ENCODE measurements around the gene C7orf57.
"Not testable (repeated sequence)": the region's sequence is repeated elsewhere in the genome, so short reads cannot be mapped to it uniquely, and the experiment has no call there.

C7orf57 gene

GRCh38 chr7:48033922-48034321 lies 1.4 kb upstream of the C7orf57 start:
- DNase-seq (ENCODE audit: low spot score), result no peak
- FAIRE-seq, result no peak

GRCh38 chr7:48035967-48036478 lies 680 bp downstream of the C7orf57 start:
- no peak for FAIRE-seq
- no peak for DNase-seq (ENCODE audit: low spot score)

- no peak for FAIRE-seq
Measured at GRCh38 chr7:48038815-48039506, 3.6 kb downstream of the C7orf57 start.

GRCh38 chr7:48040944-48041652 lies 5.8 kb downstream of the C7orf57 start:
- FAIRE-seq, result no peak
- peak; percentile 26 for DNase-seq (ENCODE audit: low spot score)

More at GRCh38 chr7:48038815-48039506, 3.6 kb downstream of the C7orf57 start:
- no peak for DNase-seq (ENCODE audit: low spot score)

- FAIRE-seq (peak; percentile 60), DNase-seq (ENCODE audit: low spot score) (peak; percentile 43)
Measured at GRCh38 chr7:48041653-48041970, 6.3 kb downstream of the C7orf57 start.

- DNase-seq (ENCODE audit: low spot score), result no peak
- FAIRE-seq, result no peak
Measured at GRCh38 chr7:48042216-48042615, 6.9 kb downstream of the C7orf57 start.

- DNase-seq (ENCODE audit: low spot score) (no peak), FAIRE-seq (no peak)
Measured at GRCh38 chr7:48042636-48043035, 7.3 kb downstream of the C7orf57 start.

GRCh38 chr7:48045195-48045765 lies 9.9 kb downstream of the C7orf57 start:
- FAIRE-seq (no peak), DNase-seq (ENCODE audit: low spot score) (no peak)

GRCh38 chr7:48046458-48046857 lies 11.1 kb downstream of the C7orf57 start:
- FAIRE-seq, result no peak
- DNase-seq (ENCODE audit: low spot score), result no peak

GRCh38 chr7:48048113-48048512 lies 12.8 kb downstream of the C7orf57 start:
- no peak for FAIRE-seq
- no peak for DNase-seq (ENCODE audit: low spot score)

- no peak for DNase-seq (ENCODE audit: low spot score)
- FAIRE-seq, result no peak
Measured at GRCh38 chr7:48049850-48050249, 14.5 kb downstream of the C7orf57 start.

- peak; percentile 67 for DNase-seq (ENCODE audit: low spot score)
- FAIRE-seq, result no peak
Measured at GRCh38 chr7:48052748-48053147, 17.4 kb downstream of the C7orf57 start.

- DNase-seq (ENCODE audit: low spot score) (no peak), FAIRE-seq (no peak)
Measured at GRCh38 chr7:48053736-48054135, 18.4 kb downstream of the C7orf57 start.

- FAIRE-seq, result no peak
- DNase-seq (ENCODE audit: low spot score), result no peak
Measured at GRCh38 chr7:48058990-48059389, 23.6 kb downstream of the C7orf57 start.

GRCh38 chr7:48059706-48060105 lies 24.4 kb downstream of the C7orf57 start:
- FAIRE-seq, result no peak
- no peak for DNase-seq (ENCODE audit: low spot score)

- FAIRE-seq (no peak), DNase-seq (ENCODE audit: low spot score) (no peak)
Measured at GRCh38 chr7:48063985-48064384, 28.6 kb downstream of the C7orf57 start.

GRCh38 chr7:48067475-48067874 lies 32.1 kb downstream of the C7orf57 start:
- no peak for FAIRE-seq

GRCh38 chr7:48074204-48074654 lies 38.9 kb downstream of the C7orf57 start:
- no peak for DNase-seq (ENCODE audit: low spot score)
- no peak for FAIRE-seq

More at GRCh38 chr7:48067475-48067874, 32.1 kb downstream of the C7orf57 start:
- no peak for DNase-seq (ENCODE audit: low spot score)

GRCh38 chr7:48077423-48077822 lies 42.1 kb downstream of the C7orf57 start:
- DNase-seq (ENCODE audit: low spot score) (no peak), FAIRE-seq (no peak)

- FAIRE-seq, result no peak
- no peak for DNase-seq (ENCODE audit: low spot score)
Measured at GRCh38 chr7:48078470-48078869, 43.1 kb downstream of the C7orf57 start.

GRCh38 chr7:48082378-48082777 lies 47.0 kb downstream of the C7orf57 start:
- FAIRE-seq, result not testable (repeated sequence)

GRCh38 chr7:48083114-48083830 lies 47.9 kb downstream of the C7orf57 start:
- DNase-seq (ENCODE audit: low spot score), result peak; percentile 96
- peak; percentile 93 for FAIRE-seq

More at GRCh38 chr7:48082378-48082777, 47.0 kb downstream of the C7orf57 start:
- not testable (repeated sequence) for DNase-seq (ENCODE audit: low spot score)
